NT2/D1 (cell line): ENCODE results near the gene PCOLCE2.
"Not testable (repeated sequence)": the region's sequence is repeated elsewhere in the genome, so short reads cannot be mapped to it uniquely, and the experiment has no call there.

ENCODE experiments used
- DNase-seq: peaks from one replicate; pipeline ENCODE4 v3.0.0-alpha.2; 2011; ENCODE audit warnings: low read depth, low spot score
- H3K27me3 ChIP-seq: 2 replicates; pipeline ENCODE4 v1.6.0; 2011; ENCODE audit warnings: mild to moderate bottlenecking; ENCODE audit not compliant: insufficient read length, insufficient read depth
- H3K36me3 ChIP-seq: 2 replicates; pipeline ENCODE4 v1.6.1; 2011; ENCODE audit warnings: mild to moderate bottlenecking, low read length, mixed read lengths; ENCODE audit not compliant: insufficient read depth, insufficient read length
- H3K4me1 ChIP-seq: 2 replicates; pipeline ENCODE4 v1.5.1; 2011; ENCODE audit not compliant: insufficient read depth, insufficient read length
- H3K4me3 ChIP-seq: 2 replicates; pipeline ENCODE4 v1.5.1; 2011; ENCODE audit warnings: low read depth; ENCODE audit not compliant: insufficient read length
- H3K9ac ChIP-seq: 2 replicates; pipeline ENCODE4 v1.6.0; 2011; ENCODE audit warnings: low read depth; ENCODE audit not compliant: insufficient read length
- H3K9me3 ChIP-seq: 2 replicates; pipeline ENCODE4 v1.5.1; 2011; ENCODE audit warnings: mild to moderate bottlenecking, low read length; ENCODE audit not compliant: insufficient read depth
- SUZ12 ChIP-seq: IDR thresholded peaks from 2 replicates; pipeline ENCODE4 v1.6.1; 2011; ENCODE audit not compliant: insufficient read length, insufficient read depth; ENCODE audit errors: extremely low read depth
- YY1 ChIP-seq: IDR thresholded peaks from 2 replicates; pipeline ENCODE4 v1.6.1; 2011; ENCODE audit not compliant: insufficient read length, insufficient read depth
- ZNF274 ChIP-seq: IDR thresholded peaks from 2 replicates; pipeline ENCODE4 v1.6.1; 2011; ENCODE audit warnings: mild to moderate bottlenecking, low read depth, low read length

PCOLCE2 gene

GRCh38 chr3:142889212-142890014, 530 bp upstream of the PCOLCE2 start:
- H3K9ac ChIP-seq, result peak overlapping the region; percentile 94
- DNase-seq, result no peak
- peaks cover 12% of the 10 kb centered on the region for H3K27me3 ChIP-seq
- peak overlapping the region; percentile 74 for H3K4me3 ChIP-seq
- no peak for TF ChIP-seq SUZ12
- TF ChIP-seq ZNF274, result no peak
- no peak for TF ChIP-seq YY1
- no peaks in the 10 kb centered on the region for H3K36me3 ChIP-seq
- H3K9me3 ChIP-seq, result no peaks in the 10 kb centered on the region
- peaks cover 2% of the 10 kb centered on the region for H3K4me1 ChIP-seq

- peaks cover 2% of the 10 kb centered on the region for H3K4me1 ChIP-seq
- no peaks in the 10 kb centered on the region for H3K36me3 ChIP-seq
- peaks cover 12% of the 10 kb centered on the region for H3K27me3 ChIP-seq
- peak overlapping the region; percentile 74 for H3K4me3 ChIP-seq
- H3K9me3 ChIP-seq, result no peaks in the 10 kb centered on the region
- peak overlapping the region; percentile 94 for H3K9ac ChIP-seq
- TF ChIP-seq SUZ12 (no peak), YY1 (no peak), ZNF274 (no peak)
- DNase-seq, result peak; percentile 30
These were observed 793 bp downstream of the PCOLCE2 start for GRCh38 chr3:142888099-142888480.

GRCh38 chr3:142886940-142887339, 1.9 kb downstream of the PCOLCE2 start:
- no peak overlapping the region for H3K9ac ChIP-seq
- no peak for TF ChIP-seq SUZ12
- no peak for TF ChIP-seq YY1
- no peak for TF ChIP-seq ZNF274
- no peak for DNase-seq
- H3K27me3 ChIP-seq, result peaks cover 12% of the 10 kb centered on the region
- H3K9me3 ChIP-seq, result no peaks in the 10 kb centered on the region
- H3K36me3 ChIP-seq, result no peaks in the 10 kb centered on the region
- no peak overlapping the region for H3K4me3 ChIP-seq
- H3K4me1 ChIP-seq, result peaks cover 2% of the 10 kb centered on the region

GRCh38 chr3:142886021-142886420, 2.9 kb downstream of the PCOLCE2 start:
- TF ChIP-seq ZNF274 (no peak), SUZ12 (no peak)
- Histone ChIP-seq H3K4me3 (no peak overlapping the region), H3K27me3 (peaks cover 12% of the 10 kb centered on the region), H3K9me3 (no peaks in the 10 kb centered on the region), H3K9ac (no peak overlapping the region), H3K4me1 (no peaks in the 10 kb centered on the region), H3K36me3 (no peaks in the 10 kb centered on the region)
- DNase-seq, result no peak

- H3K4me3 ChIP-seq, result no peak overlapping the region
- no peaks in the 10 kb centered on the region for H3K9me3 ChIP-seq
- no peak for DNase-seq
- no peak overlapping the region for H3K9ac ChIP-seq
- no peaks in the 10 kb centered on the region for H3K36me3 ChIP-seq
- H3K27me3 ChIP-seq, result peaks cover 1% of the 10 kb centered on the region
- no peaks in the 10 kb centered on the region for H3K4me1 ChIP-seq
- TF ChIP-seq ZNF274, result no peak
- TF ChIP-seq YY1, result no peak
- TF ChIP-seq SUZ12, result no peak
These were observed 4.4 kb downstream of the PCOLCE2 start for GRCh38 chr3:142884531-142884930.

GRCh38 chr3:142883534-142883933, 5.3 kb downstream of the PCOLCE2 start:
- not testable (repeated sequence) for H3K4me1 ChIP-seq, H3K9me3 ChIP-seq, H3K4me3 ChIP-seq, DNase-seq, H3K27me3 ChIP-seq, H3K9ac ChIP-seq, H3K36me3 ChIP-seq

GRCh38 chr3:142881445-142882224, 7.2 kb downstream of the PCOLCE2 start:
- H3K4me1 ChIP-seq, result no peaks in the 10 kb centered on the region
- H3K4me3 ChIP-seq, result no peak overlapping the region
- H3K9ac ChIP-seq, result no peak overlapping the region
- H3K36me3 ChIP-seq, result no peaks in the 10 kb centered on the region
- no peaks in the 10 kb centered on the region for H3K9me3 ChIP-seq
- DNase-seq, result no peak
- no peak for TF ChIP-seq SUZ12
- TF ChIP-seq ZNF274, result no peak
- no peak for TF ChIP-seq YY1
- no peaks in the 10 kb centered on the region for H3K27me3 ChIP-seq
